HepG2 (cell line): ENCODE results near the gene GRIK5. TPM values are rescaled to one million over a fixed set of nuclear protein-coding genes. Genes with fewer than 3 reads are reported as not detected.

ENCODE experiments used
- ARID4A ChIP-seq: sonication (generic); formaldehyde crosslinking; IDR thresholded peaks from 2 replicates; pipeline ENCODE4 v1.5.0; 2020; ENCODE audit warnings: mild to moderate bottlenecking, missing genetic modification reagents, borderline replicate concordance
- BORCS8-MEF2B ChIP-seq: sonication (generic); formaldehyde crosslinking; IDR thresholded peaks from 2 replicates; pipeline ENCODE4 v1.8.0; 2022; ENCODE audit warnings: mild to moderate bottlenecking, missing genetic modification reagents
- CBX1 ChIP-seq: IDR thresholded peaks from one replicate; pipeline ENCODE4 v1.6.1; 2016; ENCODE audit warnings: antibody characterized with exemption, low read depth
- CBX2 ChIP-seq, 2 experiments: fragments of 200-600 bp in 1 of 2; sonication (generic); formaldehyde crosslinking in 1 of 2; IDR thresholded peaks; 2 replicates each; pipeline versions ENCODE4 v1.7.0 to v1.8.1; 2018 to 2022; ENCODE audit warnings: low read depth in 2 of 2, low read length in 1 of 2, mild to moderate bottlenecking in 1 of 2, missing genetic modification reagents in 1 of 2
- CREM ChIP-seq, 2 experiments: sonication (generic) in 1 of 2; formaldehyde crosslinking in 1 of 2; IDR thresholded peaks; 2 replicates each; pipeline versions ENCODE4 v1.4.0 to v1.6.1; 2016 to 2020; ENCODE audit warnings: antibody characterized with exemption in 1 of 2, mild to moderate bottlenecking in 1 of 2, missing genetic modification reagents in 1 of 2
- GATAD1 ChIP-seq: IDR thresholded peaks from 2 replicates; pipeline ENCODE4 v1.6.1; 2016; ENCODE audit warnings: missing genetic modification reagents, missing compliant biosample characterization
- GTF3A ChIP-seq: sonication (generic); formaldehyde crosslinking; conservative IDR thresholded peaks from 2 replicates; pipeline ENCODE4 v1.4.0; 2020; ENCODE audit warnings: mild to moderate bottlenecking, missing genetic modification reagents
- REPIN1 ChIP-seq: sonication (generic); formaldehyde crosslinking; IDR thresholded peaks from 2 replicates; pipeline ENCODE4 v1.8.0; 2022; ENCODE audit warnings: missing genetic modification reagents, low read depth, mild to moderate bottlenecking, borderline replicate concordance
- REXO4 ChIP-seq: sonication (generic); formaldehyde crosslinking; IDR thresholded peaks from 2 replicates; pipeline ENCODE4 v1.8.0; 2022; ENCODE audit warnings: missing genetic modification reagents, mild to moderate bottlenecking, borderline replicate concordance
- SYNCRIP ChIP-seq: fragments of 200-400 bp; formaldehyde crosslinking; IDR thresholded peaks from 2 replicates; pipeline ENCODE4 v1.6.1; 2018; ENCODE audit warnings: mild to moderate bottlenecking, low read depth, low read length; ENCODE audit not compliant: insufficient read depth
- ZBTB25 ChIP-seq: IDR thresholded peaks from 2 replicates; pipeline ENCODE4 v1.6.1; 2018; ENCODE audit warnings: missing genetic modification reagents
- ZFP36L1 ChIP-seq: sonication (generic); formaldehyde crosslinking; IDR thresholded peaks from 2 replicates; pipeline ENCODE4 v1.8.0; 2022; ENCODE audit warnings: mild to moderate bottlenecking, missing genetic modification reagents, moderate library complexity
- ZNF570 ChIP-seq: sonication (generic); formaldehyde crosslinking; IDR thresholded peaks from 2 replicates; pipeline ENCODE4 v1.4.0; 2020; ENCODE audit warnings: mild to moderate bottlenecking, missing genetic modification reagents, borderline replicate concordance
- ZNF772 ChIP-seq: sonication (generic); formaldehyde crosslinking; IDR thresholded peaks from 2 replicates; pipeline ENCODE4 v1.5.0; 2020; ENCODE audit warnings: mild to moderate bottlenecking, missing genetic modification reagents
- ZNF781 ChIP-seq: sonication (generic); formaldehyde crosslinking; IDR thresholded peaks from 2 replicates; pipeline ENCODE4 v1.5.1; 2020; ENCODE audit warnings: borderline replicate concordance, mild to moderate bottlenecking, missing genetic modification reagents; ENCODE audit errors: not compliant biosample characterization
- polyA plus RNA-seq, 8 experiments: library from polyadenylated mRNA; depleted of rRNA in 3 of 8; stranded (reverse) in 7 of 8; unstranded in 1 of 8; fragments of >200 nt; fragmentation: Illumina TruSeq in 4 of 8; extraction: Trizol in 4 of 8; gene quantifications; 2 replicates each; pipeline versions ENCODE4 v1.2.1 to v1.2.3, GENCODE V29; 2011 to 2016; ENCODE audit warnings: low read depth in 4 of 8, missing spikeins in 1 of 8, mixed read lengths in 1 of 8; ENCODE audit not compliant: insufficient read depth in 1 of 8
- total RNA-seq, 5 experiments: library from RNA; depleted of rRNA; stranded (reverse); fragments of >200 nt; fragmentation: Illumina TruSeq; extraction: Trizol; gene quantifications; 2 replicates each; pipeline ENCODE4 v1.2.3, GENCODE V29; 2016; ENCODE audit warnings: low read depth in 1 of 5
- TF ChIP-seq, protein P1 (sequence below): sonication (generic); formaldehyde crosslinking; conservative IDR thresholded peaks from 2 replicates; pipeline ENCODE4 v1.8.0; 2022; ENCODE audit warnings: mild to moderate bottlenecking, moderate library complexity, missing genetic modification reagents
- TF ChIP-seq, protein P2 (sequence below): sonication (generic); formaldehyde crosslinking; IDR thresholded peaks from 2 replicates; pipeline ENCODE4 v1.5.1; 2020; ENCODE audit warnings: missing genetic modification reagents, mild to moderate bottlenecking, borderline replicate concordance

The GRIK5 gene
- total and polyA plus RNA-seq, 2 of the 13 experiments (the other 11 are each of a cell fraction or from before 2014, with no cell fraction given) = not detected

- TF ChIP-seq ARID4A (CRISPR knock-in tag) = peak; percentile 61; the same call in 1 of the 2 replicates
- no peak for TF ChIP-seq SYNCRIP
- peak; percentile 96 for TF ChIP-seq CREM (IDR thresholded peaks at IDR 0.05)
- 0 out of 2 replicates have a peak, but pooled peaks have one; percentile 23 for TF ChIP-seq CREM (CRISPR knock-in tag; IDR thresholded peaks at IDR 0.05)
- TF ChIP-seq ZNF570 = 0 out of 2 replicates have a peak, but pooled peaks have one; percentile 60
- no peak for TF ChIP-seq CBX2 (IDR thresholded peaks at IDR 0.05; ENCODE audit: low read depth, low read length)
- no peak for TF ChIP-seq CBX2 (CRISPR knock-in tag; IDR thresholded peaks at IDR 0.05; ENCODE audit: low read depth)
- TF ChIP-seq CBX1 = peak; percentile 37
- no peak for TF ChIP-seq REXO4 (CRISPR knock-in tag)
- TF ChIP-seq ZFP36L1 (CRISPR knock-in tag) = no peak
- TF ChIP-seq ZNF772 (CRISPR knock-in tag) = 0 out of 2 replicates have a peak, but pooled peaks have one; percentile 56
- peak; percentile 4 for TF ChIP-seq ZNF781
- no peak; the same call in 1 of the 2 replicates for TF ChIP-seq REPIN1 (CRISPR knock-in tag)
- TF ChIP-seq, protein P1, sequence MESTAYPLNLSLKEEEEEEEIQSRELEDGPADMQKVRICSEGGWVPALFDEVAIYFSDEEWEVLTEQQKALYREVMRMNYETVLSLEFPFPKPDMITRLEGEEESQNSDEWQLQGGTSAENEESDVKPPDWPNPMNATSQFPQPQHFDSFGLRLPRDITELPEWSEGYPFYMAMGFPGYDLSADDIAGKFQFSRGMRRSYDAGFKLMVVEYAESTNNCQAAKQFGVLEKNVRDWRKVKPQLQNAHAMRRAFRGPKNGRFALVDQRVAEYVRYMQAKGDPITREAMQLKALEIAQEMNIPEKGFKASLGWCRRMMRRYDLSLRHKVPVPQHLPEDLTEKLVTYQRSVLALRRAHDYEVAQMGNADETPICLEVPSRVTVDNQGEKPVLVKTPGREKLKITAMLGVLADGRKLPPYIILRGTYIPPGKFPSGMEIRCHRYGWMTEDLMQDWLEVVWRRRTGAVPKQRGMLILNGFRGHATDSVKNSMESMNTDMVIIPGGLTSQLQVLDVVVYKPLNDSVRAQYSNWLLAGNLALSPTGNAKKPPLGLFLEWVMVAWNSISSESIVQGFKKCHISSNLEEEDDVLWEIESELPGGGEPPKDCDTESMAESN (CRISPR knock-in tag) = peak; percentile 40; the same call in 1 of the 2 replicates
- peak; percentile 23; the same call in 1 of the 2 replicates for TF ChIP-seq ZBTB25
- peak; percentile 75; the same call in 1 of the 2 replicates for TF ChIP-seq GATAD1 (CRISPR knock-in tag)
- no peak for TF ChIP-seq BORCS8-MEF2B (CRISPR knock-in tag)
- TF ChIP-seq GTF3A (CRISPR knock-in tag) = no peak
- TF ChIP-seq, protein P2, sequence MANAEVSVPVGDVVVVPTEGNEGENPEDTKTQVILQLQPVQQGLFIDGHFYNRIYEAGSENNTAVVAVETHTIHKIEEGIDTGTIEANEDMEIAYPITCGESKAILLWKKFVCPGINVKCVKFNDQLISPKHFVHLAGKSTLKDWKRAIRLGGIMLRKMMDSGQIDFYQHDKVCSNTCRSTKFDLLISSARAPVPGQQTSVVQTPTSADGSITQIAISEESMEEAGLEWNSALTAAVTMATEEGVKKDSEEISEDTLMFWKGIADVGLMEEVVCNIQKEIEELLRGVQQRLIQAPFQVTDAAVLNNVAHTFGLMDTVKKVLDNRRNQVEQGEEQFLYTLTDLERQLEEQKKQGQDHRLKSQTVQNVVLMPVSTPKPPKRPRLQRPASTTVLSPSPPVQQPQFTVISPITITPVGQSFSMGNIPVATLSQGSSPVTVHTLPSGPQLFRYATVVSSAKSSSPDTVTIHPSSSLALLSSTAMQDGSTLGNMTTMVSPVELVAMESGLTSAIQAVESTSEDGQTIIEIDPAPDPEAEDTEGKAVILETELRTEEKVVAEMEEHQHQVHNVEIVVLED (CRISPR knock-in tag) = peak; percentile 98
These were observed 110.7 kb downstream of the GRIK5 start, which contains the start of gene RABAC1 (continued) for GRCh38 chr19:41959056-41960053.
